Stimulated activated CD8-positive, alpha-beta memory T cell treated with anti-CD3 and anti-CD28 coated beads, Interleukin-12 subunit alpha, Interleukin-12 subunit beta, amount 100 ng/mL, for 4 hours (primary cell): ENCODE measurements around the gene TRPM6.

ENCODE experiments used
- DNase-seq: peaks from one replicate; pipeline ENCODE4 v3.0.0-alpha.2; 2020; ENCODE audit warnings: low read depth

The TRPM6 gene

DNA sequence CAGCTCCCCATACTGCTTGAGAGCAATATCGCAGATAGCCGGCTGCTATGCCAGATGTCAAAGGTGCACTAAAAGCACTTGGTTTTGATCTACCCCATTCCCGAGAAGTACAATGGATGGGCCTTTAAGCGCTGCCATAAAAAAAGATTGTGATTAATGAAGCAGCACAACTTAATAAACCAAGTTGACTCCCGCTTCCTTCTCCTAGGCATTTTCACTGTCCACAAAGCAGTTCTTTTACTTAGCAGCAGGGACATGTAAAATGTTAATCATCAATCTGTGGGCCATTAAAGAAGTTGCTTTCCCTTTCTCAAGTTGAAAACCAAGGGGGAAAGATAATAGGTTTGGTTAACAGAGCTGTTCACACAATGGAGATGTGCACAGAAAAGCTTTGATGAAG, 176.4 kb downstream of the TRPM6 start:
- DNase-seq, result no peak

DNA sequence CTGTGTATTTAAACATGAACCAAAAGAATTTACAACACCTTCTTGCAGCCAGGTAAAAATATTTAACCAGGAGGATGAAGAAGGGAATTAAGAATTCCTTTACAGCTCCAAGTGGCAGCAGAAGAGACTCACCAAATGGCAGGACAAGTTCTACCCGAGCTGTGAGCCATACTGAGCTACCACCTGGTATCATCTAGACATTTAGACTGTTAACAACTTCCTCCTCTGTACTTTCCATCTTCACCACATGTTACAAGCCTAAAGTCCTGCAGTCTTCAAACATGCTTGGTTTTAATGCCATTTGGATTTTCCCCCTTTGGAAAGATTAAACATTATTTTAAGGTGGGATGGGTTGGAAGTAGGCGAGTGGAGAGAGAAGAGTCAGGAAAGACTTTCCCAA, 190.2 kb downstream of the TRPM6 start:
- DNase-seq, result no peak

- DNase-seq, result no peak
These were observed 191.2 kb downstream of the TRPM6 start for GRCh38 chr9:74696520-74696919.

DNA sequence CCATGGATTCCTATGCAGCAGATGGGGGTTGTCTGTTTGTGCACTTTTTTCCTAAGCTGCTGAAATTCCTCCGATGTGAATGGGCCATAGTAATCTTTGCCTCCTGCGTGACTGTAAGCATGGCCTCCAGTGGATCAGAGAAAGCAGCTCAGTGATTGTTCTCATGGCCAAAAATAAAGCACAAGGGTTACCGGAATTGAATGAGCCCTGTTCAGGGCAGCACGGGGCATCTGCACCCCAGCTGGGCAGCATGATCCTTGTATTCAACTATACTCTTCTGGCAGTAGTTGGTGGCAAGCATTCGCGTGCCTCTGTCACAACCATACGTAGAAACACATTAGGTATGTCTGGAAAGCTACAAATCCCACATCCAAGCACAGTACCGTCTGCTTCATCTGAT, 196.7 kb downstream of the TRPM6 start:
- DNase-seq, result no peak

DNA sequence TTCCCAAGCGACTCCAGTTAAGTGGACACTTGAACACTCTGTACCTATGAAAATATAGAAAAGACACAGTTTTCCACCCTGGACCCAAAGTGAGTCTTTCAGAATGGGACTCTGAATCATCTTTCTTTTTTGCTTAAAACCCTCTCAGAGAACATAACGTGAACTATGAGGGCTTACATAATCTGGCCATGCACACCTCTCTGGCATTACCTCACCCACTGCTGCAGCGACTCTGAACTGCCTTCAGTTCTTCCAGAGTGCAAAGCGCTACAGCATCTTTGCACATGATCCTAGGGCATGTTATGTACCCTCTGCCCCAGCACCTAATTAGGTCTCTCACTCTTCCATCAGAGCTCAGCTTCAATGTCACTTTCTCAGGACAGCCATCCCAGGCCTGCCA, 204.4 kb downstream of the TRPM6 start:
- DNase-seq, result no peak

DNA sequence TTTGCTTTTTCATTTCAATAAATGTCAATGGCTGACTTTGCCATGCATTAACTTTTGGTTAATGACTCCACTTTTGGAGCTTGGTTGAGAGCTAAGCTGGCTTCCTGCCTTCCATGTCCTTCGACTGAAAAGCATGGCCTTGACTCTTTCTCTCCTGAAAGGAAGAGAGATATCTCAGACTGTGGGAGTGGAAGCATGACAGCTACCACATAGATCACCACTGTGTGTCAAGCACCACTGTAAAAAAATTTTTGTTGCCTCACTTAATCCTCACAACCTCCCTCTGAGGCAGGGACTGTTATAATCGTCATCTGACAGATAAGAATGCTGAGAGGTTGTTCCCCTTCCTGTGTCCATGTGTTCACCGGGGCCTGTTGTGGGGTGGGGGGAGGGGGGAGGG, 205.8 kb downstream of the TRPM6 start:
- DNase-seq, result no peak

DNA sequence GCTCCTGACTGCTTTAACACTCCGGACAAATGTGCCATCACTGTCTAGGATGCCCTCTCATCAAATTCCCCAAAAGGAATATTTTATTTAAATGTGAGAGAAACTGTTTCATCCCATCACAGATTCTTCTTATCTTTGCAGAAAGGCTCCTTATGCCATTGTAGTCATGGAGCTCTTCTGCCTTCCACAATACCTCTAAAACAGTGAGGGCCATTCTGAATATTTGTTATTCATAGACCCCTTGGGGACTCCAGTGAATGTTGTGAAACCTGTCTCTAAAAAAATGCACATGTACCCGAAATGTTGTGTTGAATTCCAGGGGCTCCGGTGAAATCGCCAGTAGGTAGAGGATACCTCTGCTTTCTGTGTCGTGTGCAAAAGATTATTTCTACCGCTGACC, 213.6 kb downstream of the TRPM6 start:
- no peak for DNase-seq
